Measurements from ENCODE around the gene HSD11B2.

The HSD11B2 gene

GRCh38 chr16:67417333-67418061 lies 13.4 kb upstream of the HSD11B2 start:
- Histone ChIP-seq H3K4me3 (ENCODE audit: low read length in 2 of 2) (no peak overlapping the region), H3K36me3 (ENCODE audit: control insufficient read depth in 2 of 2, insufficient read depth in 2 of 2, low read length in 2 of 2) (peaks cover 0 to 2% of the 10 kb centered on the region in 2 donors), H3K9me3 (ENCODE audit: control insufficient read depth in 2 of 2, low read length in 2 of 2) (no peaks in the 10 kb centered on the region), H3K27ac (ENCODE audit: low read length) (no peak overlapping the region), H3K4me1 (ENCODE audit: control insufficient read depth, insufficient read depth, low read length) (peaks cover 14% of the 10 kb centered on the region), H3K27me3 (ENCODE audit: control insufficient read depth in 1 of 2, insufficient read depth in 2 of 2, low read length in 2 of 2) (no peaks in the 10 kb centered on the region), H3K9ac (ENCODE audit: low read length in 2 of 2) (no peak overlapping the region)

GRCh38 chr16:67419502-67419901 lies 11.4 kb upstream of the HSD11B2 start:
- Histone ChIP-seq H3K27me3 (ENCODE audit: control insufficient read depth in 1 of 2, insufficient read depth in 2 of 2, low read length in 2 of 2) (peaks cover 0 to 3% of the 10 kb centered on the region in 2 donors), H3K4me1 (ENCODE audit: control insufficient read depth, insufficient read depth, low read length) (peaks cover 14% of the 10 kb centered on the region), H3K9ac (ENCODE audit: low read length in 2 of 2) (no peak overlapping the region), H3K4me3 (ENCODE audit: low read length in 2 of 2) (no peak overlapping the region), H3K36me3 (ENCODE audit: control insufficient read depth in 2 of 2, insufficient read depth in 2 of 2, low read length in 2 of 2) (peaks cover 0 to under 1% of the 10 kb centered on the region in 2 donors), H3K27ac (ENCODE audit: low read length) (no peak overlapping the region), H3K9me3 (ENCODE audit: control insufficient read depth in 2 of 2, low read length in 2 of 2) (no peaks in the 10 kb centered on the region)

DNA sequence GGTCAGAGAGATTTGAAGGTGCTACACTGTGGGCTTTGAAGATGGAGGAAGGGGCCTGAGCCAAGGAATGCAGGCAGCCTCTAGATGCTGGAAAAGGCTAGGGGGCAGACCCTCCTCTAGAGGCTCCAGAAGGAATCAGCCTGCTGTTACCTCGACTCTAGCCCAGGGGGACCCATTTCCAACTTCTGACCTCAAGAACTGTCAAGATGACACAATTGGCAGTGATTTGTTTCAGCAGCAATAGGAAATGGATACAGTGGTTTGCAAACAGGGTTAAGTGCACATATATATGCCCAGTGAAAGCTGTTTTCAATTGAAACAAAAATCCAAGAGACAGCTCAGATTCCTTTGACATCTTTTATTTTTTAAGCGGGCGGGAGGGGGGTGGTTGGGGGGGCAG lies 11.0 kb upstream of the HSD11B2 start:
- Histone ChIP-seq H3K4me1 (ENCODE audit: control insufficient read depth, insufficient read depth, low read length) (peaks cover 11% of the 10 kb centered on the region), H3K4me3 (ENCODE audit: low read length in 2 of 2) (no peak overlapping the region), H3K36me3 (ENCODE audit: control insufficient read depth in 2 of 2, insufficient read depth in 2 of 2, low read length in 2 of 2) (no peaks in the 10 kb centered on the region), H3K9me3 (ENCODE audit: control insufficient read depth in 2 of 2, low read length in 2 of 2) (no peaks in the 10 kb centered on the region), H3K9ac (ENCODE audit: low read length in 2 of 2) (no peak overlapping the region), H3K27me3 (ENCODE audit: control insufficient read depth in 1 of 2, insufficient read depth in 2 of 2, low read length in 2 of 2) (peaks cover 0 to 7% of the 10 kb centered on the region in 2 donors), H3K27ac (ENCODE audit: low read length) (no peak overlapping the region)

GRCh38 chr16:67421030-67421429 lies 9.9 kb upstream of the HSD11B2 start:
- H3K27me3 ChIP-seq (ENCODE audit: control insufficient read depth in 1 of 2, insufficient read depth in 2 of 2, low read length in 2 of 2), result peaks cover 3 to 12% of the 10 kb centered on the region in 2 donors
- peaks cover 6% of the 10 kb centered on the region for H3K4me1 ChIP-seq (ENCODE audit: control insufficient read depth, insufficient read depth, low read length)
- H3K36me3 ChIP-seq (ENCODE audit: control insufficient read depth in 2 of 2, insufficient read depth in 2 of 2, low read length in 2 of 2), result no peaks in the 10 kb centered on the region
- H3K4me3 ChIP-seq (ENCODE audit: low read length in 2 of 2), result no peak overlapping the region
- H3K27ac ChIP-seq (ENCODE audit: low read length), result no peak overlapping the region
- no peaks in the 10 kb centered on the region for H3K9me3 ChIP-seq (ENCODE audit: control insufficient read depth in 2 of 2, low read length in 2 of 2)
- H3K9ac ChIP-seq (ENCODE audit: low read length in 2 of 2), result no peak overlapping the region

DNA sequence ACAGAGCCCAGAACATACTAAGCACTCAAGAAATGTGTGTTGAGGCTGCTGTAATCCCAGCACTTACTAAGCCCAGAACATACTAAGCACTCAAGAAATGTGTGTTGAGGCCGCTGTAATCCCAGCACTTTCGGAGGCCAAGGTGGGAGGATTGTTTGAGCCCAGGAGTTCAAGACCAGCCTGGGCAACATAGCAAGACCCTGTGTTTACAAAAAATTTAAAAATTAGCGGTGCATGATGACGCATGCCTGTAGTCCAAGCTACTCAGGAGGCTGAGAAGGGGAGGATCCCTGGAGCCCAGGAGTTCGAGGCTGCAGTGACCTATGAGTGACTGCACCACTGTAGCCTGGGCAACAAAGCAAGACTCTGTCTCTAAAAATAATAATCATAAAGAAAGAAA lies 7.9 kb upstream of the HSD11B2 start:
- no peaks in the 10 kb centered on the region for H3K36me3 ChIP-seq (ENCODE audit: control insufficient read depth in 2 of 2, insufficient read depth in 2 of 2, low read length in 2 of 2)

GRCh38 chr16:67423611-67424260 lies 7.2 kb upstream of the HSD11B2 start:
- Histone ChIP-seq H3K27me3 (ENCODE audit: control insufficient read depth in 1 of 2, insufficient read depth in 2 of 2, low read length in 2 of 2) (peaks cover 9 to 20% of the 10 kb centered on the region in 2 donors), H3K9me3 (ENCODE audit: control insufficient read depth in 2 of 2, low read length in 2 of 2) (no peaks in the 10 kb centered on the region), H3K4me3 (ENCODE audit: low read length in 2 of 2) (no peak overlapping the region), H3K4me1 (ENCODE audit: control insufficient read depth, insufficient read depth, low read length) (peaks cover 4% of the 10 kb centered on the region), H3K9ac (ENCODE audit: low read length in 2 of 2) (no peak overlapping the region), H3K27ac (ENCODE audit: low read length) (no peak overlapping the region), H3K36me3 (ENCODE audit: control insufficient read depth in 2 of 2, insufficient read depth in 2 of 2, low read length in 2 of 2) (no peaks in the 10 kb centered on the region)

More for the DNA sequence above, 7.9 kb upstream of the HSD11B2 start:
- Histone ChIP-seq H3K9me3 (ENCODE audit: control insufficient read depth in 2 of 2, low read length in 2 of 2) (no peaks in the 10 kb centered on the region), H3K4me3 (ENCODE audit: low read length in 2 of 2) (no peak overlapping the region), H3K27me3 (ENCODE audit: control insufficient read depth in 1 of 2, insufficient read depth in 2 of 2, low read length in 2 of 2) (peaks cover 5 to 15% of the 10 kb centered on the region in 2 donors), H3K4me1 (ENCODE audit: control insufficient read depth, insufficient read depth, low read length) (peaks cover 2% of the 10 kb centered on the region), H3K27ac (ENCODE audit: low read length) (no peak overlapping the region), H3K9ac (ENCODE audit: low read length in 2 of 2) (no peak overlapping the region)

- H3K27ac ChIP-seq (ENCODE audit: low read length), result no peak overlapping the region
- H3K36me3 ChIP-seq (ENCODE audit: control insufficient read depth in 2 of 2, insufficient read depth in 2 of 2, low read length in 2 of 2), result no peaks in the 10 kb centered on the region
- H3K4me3 ChIP-seq (ENCODE audit: low read length in 2 of 2), result no peak overlapping the region
- H3K9me3 ChIP-seq (ENCODE audit: control insufficient read depth in 2 of 2, low read length in 2 of 2), result no peaks in the 10 kb centered on the region
- H3K9ac ChIP-seq (ENCODE audit: low read length in 2 of 2), result no peak overlapping the region
- peaks cover 4% of the 10 kb centered on the region for H3K4me1 ChIP-seq (ENCODE audit: control insufficient read depth, insufficient read depth, low read length)
- H3K27me3 ChIP-seq (ENCODE audit: control insufficient read depth in 1 of 2, insufficient read depth in 2 of 2, low read length in 2 of 2), result peaks cover 12 to 25% of the 10 kb centered on the region in 2 donors
Measured at GRCh38 chr16:67424261-67424615, 6.7 kb upstream of the HSD11B2 start.

GRCh38 chr16:67425061-67425460 lies 5.9 kb upstream of the HSD11B2 start:
- H3K27me3 ChIP-seq (ENCODE audit: control insufficient read depth in 1 of 2, insufficient read depth in 2 of 2, low read length in 2 of 2), result peaks cover 15 to 33% of the 10 kb centered on the region in 2 donors
- peaks cover 4% of the 10 kb centered on the region for H3K4me1 ChIP-seq (ENCODE audit: control insufficient read depth, insufficient read depth, low read length)
- no peak overlapping the region for H3K4me3 ChIP-seq (ENCODE audit: low read length in 2 of 2)
- no peaks in the 10 kb centered on the region for H3K36me3 ChIP-seq (ENCODE audit: control insufficient read depth in 2 of 2, insufficient read depth in 2 of 2, low read length in 2 of 2)
- H3K27ac ChIP-seq (ENCODE audit: low read length), result no peak overlapping the region
- H3K9me3 ChIP-seq (ENCODE audit: control insufficient read depth in 2 of 2, low read length in 2 of 2), result no peaks in the 10 kb centered on the region
- no peak overlapping the region for H3K9ac ChIP-seq (ENCODE audit: low read length in 2 of 2)

DNA sequence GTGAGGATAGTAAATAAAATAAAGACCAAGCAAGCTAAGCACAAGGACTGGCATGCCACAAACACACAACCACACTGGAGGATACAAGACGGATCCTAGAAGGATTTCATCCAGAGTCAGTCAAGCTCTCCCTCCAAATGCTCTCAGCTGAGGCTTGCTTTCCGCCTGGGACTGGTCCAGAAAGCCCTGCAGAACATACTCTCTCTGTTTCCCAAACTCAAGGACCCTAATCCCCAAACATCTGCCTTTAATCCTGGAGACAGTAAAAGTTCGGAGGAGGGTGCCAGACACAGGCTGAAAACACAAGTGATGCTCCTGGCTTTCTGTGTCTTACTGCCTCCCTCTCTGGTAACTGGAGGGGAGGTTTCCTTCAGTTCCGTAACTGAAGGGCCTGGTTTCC lies 5.3 kb upstream of the HSD11B2 start:
- Histone ChIP-seq H3K36me3 (ENCODE audit: control insufficient read depth in 2 of 2, insufficient read depth in 2 of 2, low read length in 2 of 2) (no peaks in the 10 kb centered on the region), H3K4me1 (ENCODE audit: control insufficient read depth, insufficient read depth, low read length) (peaks cover 8% of the 10 kb centered on the region), H3K4me3 (ENCODE audit: low read length in 2 of 2) (no peak overlapping the region), H3K9ac (ENCODE audit: low read length in 2 of 2) (no peak overlapping the region), H3K27me3 (ENCODE audit: control insufficient read depth in 1 of 2, insufficient read depth in 2 of 2, low read length in 2 of 2) (peaks cover 17 to 34% of the 10 kb centered on the region in 2 donors), H3K27ac (ENCODE audit: low read length) (no peak overlapping the region), H3K9me3 (ENCODE audit: control insufficient read depth in 2 of 2, low read length in 2 of 2) (no peaks in the 10 kb centered on the region)

GRCh38 chr16:67426022-67426421 lies 4.9 kb upstream of the HSD11B2 start:
- no peak overlapping the region for H3K9ac ChIP-seq (ENCODE audit: low read length in 2 of 2)
- no peak overlapping the region for H3K27ac ChIP-seq (ENCODE audit: low read length)
- peaks cover 17 to 34% of the 10 kb centered on the region in 2 donors for H3K27me3 ChIP-seq (ENCODE audit: control insufficient read depth in 1 of 2, insufficient read depth in 2 of 2, low read length in 2 of 2)
- H3K36me3 ChIP-seq (ENCODE audit: control insufficient read depth in 2 of 2, insufficient read depth in 2 of 2, low read length in 2 of 2), result no peaks in the 10 kb centered on the region
- H3K4me1 ChIP-seq (ENCODE audit: control insufficient read depth, insufficient read depth, low read length), result peaks cover 9% of the 10 kb centered on the region
- H3K9me3 ChIP-seq (ENCODE audit: control insufficient read depth in 2 of 2, low read length in 2 of 2), result no peaks in the 10 kb centered on the region
- H3K4me3 ChIP-seq (ENCODE audit: low read length in 2 of 2), result no peak overlapping the region

- H3K9ac ChIP-seq (ENCODE audit: low read length in 2 of 2), result no peak overlapping the region
Measured at GRCh38 chr16:67426950-67427349, 4.0 kb upstream of the HSD11B2 start.

More at GRCh38 chr16:67426950-67427349, 4.0 kb upstream of the HSD11B2 start:
- Histone ChIP-seq H3K4me3 (ENCODE audit: low read length in 2 of 2) (no peak overlapping the region), H3K36me3 (ENCODE audit: control insufficient read depth in 2 of 2, insufficient read depth in 2 of 2, low read length in 2 of 2) (no peaks in the 10 kb centered on the region), H3K27ac (ENCODE audit: low read length) (no peak overlapping the region), H3K27me3 (ENCODE audit: control insufficient read depth in 1 of 2, insufficient read depth in 2 of 2, low read length in 2 of 2) (peaks cover 17 to 34% of the 10 kb centered on the region in 2 donors), H3K9me3 (ENCODE audit: control insufficient read depth in 2 of 2, low read length in 2 of 2) (no peaks in the 10 kb centered on the region), H3K4me1 (ENCODE audit: control insufficient read depth, insufficient read depth, low read length) (peaks cover 18% of the 10 kb centered on the region)

Measured in stomach smooth muscle (tissue), 2 donors.